GM19463 (cell line): ENCODE measurements around the gene CFAP43.

Experiments used
- ATAC-seq: cut with Tn5 transposase; IDR thresholded peaks from one replicate; pipeline ENCODE4 v1.9.1; 2021; ENCODE audit warnings: mild to moderate bottlenecking, moderate library complexity; ENCODE audit not compliant: unreplicated experiment

CFAP43 gene

DNA sequence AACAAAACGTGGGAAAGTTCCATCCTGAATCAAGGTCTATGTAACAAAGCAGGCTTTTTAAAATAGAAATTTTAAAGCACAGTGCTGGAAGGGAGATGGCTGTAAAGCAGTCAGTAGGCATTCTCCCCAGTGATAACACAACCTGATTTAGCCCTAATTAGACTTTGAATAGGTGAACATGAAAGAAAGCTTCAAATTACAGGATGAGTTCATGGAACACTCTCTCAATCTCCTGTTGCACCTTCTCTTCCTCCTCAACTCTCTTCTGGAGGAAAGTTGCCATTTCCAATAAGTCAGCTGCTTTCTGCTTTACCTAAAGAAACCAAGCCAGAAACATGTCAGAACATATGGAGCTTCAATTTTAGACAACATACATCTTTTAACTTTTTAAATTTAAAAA lies 90.1 kb downstream of the CFAP43 start:
- no peak for ATAC-seq

DNA sequence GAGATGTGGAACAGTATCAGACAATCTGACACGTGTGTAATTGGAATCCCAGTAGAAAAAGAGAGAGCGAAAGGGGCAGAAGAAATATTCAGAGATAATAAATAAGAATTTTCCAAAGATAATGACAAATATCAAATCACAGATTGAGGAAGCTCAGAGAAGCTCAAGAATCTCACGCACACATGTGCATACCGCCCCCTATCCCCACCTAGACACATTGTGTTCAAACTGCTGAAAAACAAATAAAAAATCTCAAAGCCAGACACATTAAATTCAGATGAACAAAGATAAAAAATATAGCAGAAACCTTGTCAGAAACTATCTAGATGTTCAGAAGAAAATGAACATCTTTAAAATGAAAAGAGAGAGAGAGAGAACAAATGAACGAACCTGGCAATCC lies 92.9 kb downstream of the CFAP43 start:
- no peak for ATAC-seq

GRCh38 chr10:104138131-104138530 lies 94.0 kb downstream of the CFAP43 start:
- no peak for ATAC-seq

DNA sequence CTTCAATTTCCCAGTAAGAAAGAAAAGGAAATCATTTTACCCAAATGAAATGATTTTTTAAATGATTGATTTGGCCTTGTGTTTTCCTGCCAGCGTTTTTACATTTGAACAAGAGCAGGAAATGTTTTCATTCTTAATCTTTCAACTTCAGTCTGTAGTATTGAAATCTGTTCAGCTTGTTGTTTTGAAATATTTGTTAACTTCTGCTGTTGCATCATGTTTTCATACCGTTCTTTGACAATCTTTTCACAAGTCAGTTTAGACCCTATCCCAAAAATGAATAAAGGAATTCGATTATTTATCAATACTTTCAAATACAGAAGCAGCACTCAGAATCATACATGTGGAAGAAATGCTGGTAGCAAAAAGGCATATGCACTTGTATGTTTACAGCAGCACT lies 102.1 kb downstream of the CFAP43 start:
- ATAC-seq, result no peak

GRCh38 chr10:104128214-104128613 lies 104.0 kb downstream of the CFAP43 start:
- no peak for ATAC-seq

DNA sequence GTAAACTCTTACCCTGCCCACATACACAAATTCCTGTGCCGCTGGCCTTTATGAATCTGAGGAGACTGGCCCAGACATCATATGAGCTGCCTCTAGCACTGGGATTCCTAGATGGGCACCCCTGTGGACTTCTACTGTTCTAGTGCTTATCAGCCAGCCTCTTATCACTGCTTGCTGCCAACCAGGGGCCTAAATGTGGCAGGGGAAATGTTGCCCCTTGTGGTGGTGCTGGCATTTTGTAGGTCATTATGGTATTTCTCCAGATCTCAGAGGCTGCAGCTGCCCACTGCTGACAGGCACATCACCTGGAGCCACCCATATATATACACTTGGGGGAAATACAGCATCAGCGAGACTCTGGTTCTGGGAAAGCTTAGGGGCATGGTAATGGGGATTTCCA lies 104.8 kb downstream of the CFAP43 start:
- peak; percentile 75 for ATAC-seq

DNA sequence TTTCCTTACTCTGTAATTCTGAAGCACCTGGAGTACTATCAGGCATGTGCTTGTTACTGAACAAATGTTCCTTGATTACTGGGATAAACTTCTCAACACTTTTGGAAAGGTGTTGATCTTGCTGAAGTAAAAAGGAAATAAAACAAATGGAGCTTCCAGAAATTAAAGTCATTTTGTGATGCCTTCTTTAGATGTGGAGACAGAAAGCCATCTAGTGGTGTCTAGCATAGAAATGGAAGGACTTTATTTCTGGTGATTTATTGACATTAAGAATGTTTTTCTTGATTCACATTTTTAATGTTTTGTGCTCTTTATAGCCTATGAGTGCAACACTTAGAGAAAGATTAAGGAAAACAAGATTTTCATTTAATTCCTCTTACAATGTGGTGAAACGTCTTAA lies 108.8 kb downstream of the CFAP43 start:
- no peak for ATAC-seq

- ATAC-seq, result no peak
Measured at GRCh38 chr10:104122225-104123107, 109.7 kb downstream of the CFAP43 start.

GRCh38 chr10:104121485-104122224 lies 110.5 kb downstream of the CFAP43 start, which contains the start of gene SFR1:
Gene SFR1 (plus strand): TSS chr10:104122171. CDS start chr10:104122184, 13 bp downstream.
- ATAC-seq, result peak; percentile 88

DNA sequence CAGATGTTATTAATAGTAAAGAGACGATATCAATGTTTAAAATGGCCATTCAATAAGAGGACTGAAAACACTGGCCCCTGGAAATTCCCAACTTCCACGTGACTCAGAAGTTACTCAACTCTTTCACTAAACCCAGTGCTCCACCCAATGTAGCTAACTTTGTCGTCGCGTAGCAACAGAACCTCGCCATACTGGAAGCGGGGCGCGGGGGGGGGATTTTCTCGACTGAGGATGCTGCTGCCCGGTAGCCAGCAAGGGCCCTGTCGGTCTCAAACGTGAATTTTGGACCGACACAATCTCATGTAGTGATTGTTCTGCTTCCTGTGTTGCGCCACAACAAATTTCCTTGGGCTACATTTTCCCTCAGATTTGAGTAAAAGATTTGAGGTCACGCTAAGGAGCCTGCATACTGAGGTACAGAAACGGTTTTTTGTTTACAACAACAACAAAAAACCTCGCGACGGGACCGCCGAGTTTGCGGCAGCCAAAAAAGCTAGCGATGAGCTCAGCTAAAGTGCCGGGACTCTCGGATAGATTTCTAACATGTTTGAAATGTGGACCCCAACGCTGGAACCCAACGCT lies 111.2 kb downstream of the CFAP43 start:
- peak; percentile 34 for ATAC-seq

DNA sequence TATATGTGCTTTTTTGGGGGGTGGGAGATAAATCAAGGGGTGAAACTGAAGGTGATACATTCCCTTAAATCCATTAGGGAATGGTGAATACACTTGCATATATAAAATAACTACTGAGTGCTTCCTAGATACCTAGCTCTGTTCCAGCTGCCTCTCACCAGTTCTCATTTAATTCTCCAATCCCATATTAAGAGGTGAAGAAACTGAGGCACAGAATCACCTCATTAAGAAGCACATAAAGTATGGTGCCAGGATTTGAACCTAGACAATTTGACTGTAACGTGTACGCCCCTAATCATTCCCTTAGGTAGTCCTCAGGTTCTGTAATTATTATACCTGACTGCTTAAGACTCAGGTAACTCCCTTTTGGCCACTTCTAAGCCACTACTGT lies 111.7 kb downstream of the CFAP43 start:
- ATAC-seq, result no peak

GRCh38 chr10:104119996-104120395 lies 112.2 kb downstream of the CFAP43 start:
- no peak for ATAC-seq

GRCh38 chr10:104117839-104118323 lies 114.3 kb downstream of the CFAP43 start:
- ATAC-seq, result no peak

DNA sequence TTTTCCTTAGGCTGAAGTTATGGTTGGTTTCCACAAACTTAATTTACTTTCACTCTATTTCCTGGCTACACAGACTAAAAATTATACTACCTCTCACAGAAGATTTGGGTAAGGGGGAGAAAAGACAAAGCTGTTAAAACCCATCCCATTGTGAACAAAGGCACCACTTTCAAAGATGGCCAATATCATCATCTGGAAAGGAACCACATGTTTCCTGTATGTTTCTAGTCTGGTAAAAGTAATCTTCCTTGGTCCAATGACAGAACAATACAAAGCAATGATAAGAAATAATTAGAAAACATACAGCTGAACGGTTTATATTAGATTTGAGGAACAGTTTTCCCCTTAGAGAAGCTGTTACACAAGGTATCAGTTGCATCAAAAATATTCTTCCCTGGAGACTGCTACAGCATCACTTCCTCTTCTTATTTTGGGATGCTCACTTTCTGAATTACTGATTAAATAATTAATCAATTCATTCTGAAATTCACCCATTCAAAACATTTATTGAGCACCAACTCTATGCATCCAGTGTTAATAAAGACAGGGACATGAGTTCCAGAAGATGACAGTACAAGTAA lies 118.7 kb downstream of the CFAP43 start:
- no peak for ATAC-seq

- ATAC-seq, result peak; percentile 99
Measured at GRCh38 chr10:104109908-104110662, 122.1 kb downstream of the CFAP43 start.

DNA sequence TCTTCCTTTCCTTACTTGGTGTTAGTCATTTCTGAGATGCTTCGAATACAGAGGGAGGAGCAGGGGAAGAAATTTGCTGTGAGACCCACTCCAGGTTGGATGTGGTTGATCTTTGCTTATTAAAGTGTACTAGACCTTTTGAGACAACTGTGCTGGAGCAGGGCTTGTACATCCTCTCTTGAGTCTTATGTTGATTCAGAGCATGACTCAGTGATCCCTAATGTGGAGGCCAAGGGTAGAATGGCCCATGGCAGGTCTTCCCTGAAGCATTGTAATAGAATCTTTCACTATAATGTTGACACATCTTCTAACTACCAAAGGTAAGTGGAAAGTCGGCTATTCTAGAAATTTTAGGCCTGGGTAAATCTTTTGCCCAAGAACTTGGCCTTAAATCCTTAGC lies 127.2 kb downstream of the CFAP43 start:
- no peak for ATAC-seq

- no peak for ATAC-seq
Measured at GRCh38 chr10:104104418-104104817, 127.7 kb downstream of the CFAP43 start.

- no peak for ATAC-seq
Measured at GRCh38 chr10:104103956-104104355, 128.2 kb downstream of the CFAP43 start.

DNA sequence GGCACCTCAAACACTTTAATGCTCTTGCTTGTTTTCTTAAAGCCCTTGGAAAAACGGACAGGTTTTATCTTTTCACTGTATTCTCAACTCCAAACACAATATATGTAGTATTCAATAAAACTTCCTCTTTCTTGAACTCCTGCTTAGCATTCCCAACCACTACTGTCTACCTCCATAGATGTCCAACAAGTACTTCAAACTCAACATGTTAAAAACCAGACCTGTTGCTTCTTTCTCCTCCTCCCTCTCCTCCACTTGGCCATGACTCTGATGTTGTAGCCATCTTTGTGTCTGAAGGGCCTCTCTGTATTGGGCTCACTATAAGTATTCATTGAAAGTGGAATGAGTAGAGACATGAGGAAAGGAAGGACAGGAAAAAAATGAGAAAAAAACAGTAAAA lies 130.3 kb downstream of the CFAP43 start:
- no peak for ATAC-seq

DNA sequence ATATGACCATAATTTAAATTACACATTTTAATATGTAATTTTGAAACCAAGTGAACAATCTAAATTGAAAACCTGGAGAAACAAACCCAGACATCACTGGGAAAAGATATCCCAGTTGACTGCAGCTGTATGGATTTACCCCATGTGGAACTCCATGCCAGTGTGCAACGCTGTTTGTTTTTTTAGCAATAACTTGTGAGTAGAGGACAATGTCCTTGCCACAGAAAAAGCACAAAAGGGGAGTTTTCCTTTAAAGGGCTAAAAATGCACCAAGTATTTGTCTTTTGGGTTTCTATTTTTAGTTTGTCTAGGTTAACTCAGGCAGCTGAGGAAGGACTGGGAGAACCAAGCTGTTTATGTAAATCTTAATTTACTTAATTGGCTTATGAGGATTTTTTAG lies 131.4 kb downstream of the CFAP43 start:
- ATAC-seq, result no peak
